Calu3 (cell line): ENCODE data around the gene ANKRD16. TPM values are rescaled to one million over a fixed set of nuclear protein-coding genes. Genes with fewer than 3 reads are reported as not detected.

Experiments
- Bru-seq: library from RNA; stranded (reverse); fragments of 400-500 nt; gene quantifications from one replicate; lab custom pipeline; 2021; lab: Mats Ljungman, UMichigan
- BruChase-seq, 2 experiments: library from RNA; stranded (reverse); fragments of 400-500 nt; gene quantifications; one replicate each; lab custom pipeline; 2021; lab: Mats Ljungman, UMichigan
- BruUV-seq: library from RNA; stranded (reverse); fragments of 400-500 nt; replicated peaks from 2 replicates; lab custom pipeline; 2021; lab: Mats Ljungman, UMichigan
- CTCF ChIA-PET: fragments of 300-600 bp; sonication (Branson Sonifier 250); formaldehyde crosslinking; loops from one replicate; lab custom pipeline; 2022; ENCODE audit warnings: antibody characterized with exemption; lab: Charles Lee
- DNase-seq: peaks from one replicate; pipeline ENCODE4 v3.0.0; 2022
- H3K27ac Mint-ChIP-seq: one replicate; pipeline ENCODE4 v1.8.0; 2022; ENCODE audit warnings: mixed read lengths; ENCODE audit not compliant: unreplicated experiment
- H3K27me3 Mint-ChIP-seq: one replicate; pipeline ENCODE4 v1.8.0; 2022; ENCODE audit warnings: mixed read lengths; ENCODE audit not compliant: unreplicated experiment
- H3K36me3 Mint-ChIP-seq: one replicate; pipeline ENCODE4 v1.8.0; 2022; ENCODE audit warnings: mild to moderate bottlenecking, moderate library complexity, mixed read lengths; ENCODE audit not compliant: insufficient read depth, unreplicated experiment
- H3K4me1 Mint-ChIP-seq: one replicate; pipeline ENCODE4 v1.8.0; 2022; ENCODE audit warnings: mild to moderate bottlenecking, low read depth, mixed read lengths; ENCODE audit not compliant: unreplicated experiment
- H3K4me3 Mint-ChIP-seq: one replicate; pipeline ENCODE4 v1.8.0; 2022; ENCODE audit warnings: mild to moderate bottlenecking, low read depth, moderate library complexity, mixed read lengths; ENCODE audit not compliant: unreplicated experiment
- H3K9me3 Mint-ChIP-seq: one replicate; pipeline ENCODE4 v1.8.0; 2022; ENCODE audit warnings: low read depth, mixed read lengths; ENCODE audit not compliant: unreplicated experiment
- CTCF ChIP-seq: fragments of 200-600 bp; IDR thresholded peaks from one replicate; pipeline ENCODE4 v1.8.0; 2022; ENCODE audit warnings: antibody characterized with exemption; ENCODE audit not compliant: unreplicated experiment
- intact Hi-C: fragments of 100-400 bp; cut with micrococcal nuclease; formaldehyde crosslinking; loops from one replicate; pipeline ENCODE4 v1.10.0; 2022; ENCODE audit not compliant: unreplicated experiment
- long read RNA-seq: library from polyadenylated mRNA; stranded (forward); transcript quantifications from one replicate; pipeline ENCODE4 v2.0.0, GENCODE V29; 2022
- total RNA-seq: library from RNA; stranded (reverse); gene quantifications from 2 replicates; pipeline ENCODE4 v1.2.3, GENCODE V29; 2022

ANKRD16 gene
- 7.7 and 8.7 TPM in 2 replicates for total RNA-seq
- percentile 52 among the genes with signal in this experiment for Bru-seq, nascent RNA
- percentile 59 among the genes with signal in this experiment for BruChase-seq, experiment 1, labeled RNA remaining after a 6-hour chase
- BruChase-seq, experiment 2, labeled RNA remaining after a 2-hour chase: percentile 65 among the genes with signal in this experiment
- long read RNA-seq, transcript ANKRD16-202 (7 exons, 1,646 nt): major isoform, 8 of 15 reads
- long read RNA-seq, partial matches to known transcripts: 0 of 15 reads
- long read RNA-seq, other reads (novel, unspliced or antisense): 6 of 15 reads

- DNase-seq: peak; percentile 97
- BruUV-seq: no TSS peak
- Mint-ChIP-seq H3K27ac (peak within 1 kb of the TSS; percentile 81), H3K4me1 (peaks cover 41% of the 10 kb centered on the region), H3K9me3 (no peaks in the 10 kb centered on the region), H3K36me3 (peaks cover 49% of the 10 kb centered on the region), H3K4me3 (peak within 1 kb of the TSS; percentile 82), H3K27me3 (no peaks in the 10 kb centered on the region)
- CTCF ChIA-PET: interaction anchor here (0.6 to 1.5 kb wide), 9 partner anchors 13 to 343 kb away, joined by 3 to 5 read pairs (median 4); no protein-coding TSS in a partner anchor
- intact Hi-C loops: no loop called here
- TF ChIP-seq CTCF: no peak
Observed at GRCh38 chr10:5889624-5890451, at the start of gene ANKRD16, which contains the start of gene FBH1. Gene ANKRD16 (minus strand): TSS chr10:5889893. CDS start chr10:5889354, 539 bp downstream. Gene FBH1 (plus strand): TSS chr10:5890243. CDS start chr10:5890346, 103 bp downstream.

GRCh38 chr10:5938291-5938690, 48.6 kb upstream of the ANKRD16 start:
- peaks cover 2% of the 10 kb centered on the region for H3K4me1 Mint-ChIP-seq
- H3K9me3 Mint-ChIP-seq: no peaks in the 10 kb centered on the region
- H3K4me3 Mint-ChIP-seq: no peak overlapping the region
- no peaks in the 10 kb centered on the region for H3K27me3 Mint-ChIP-seq
- intact Hi-C loops: no loop called here
- DNase-seq: no peak
- CTCF ChIA-PET: no interaction called here
- H3K36me3 Mint-ChIP-seq: peaks cover 4% of the 10 kb centered on the region
- H3K27ac Mint-ChIP-seq: peak overlapping the region; percentile 24
- TF ChIP-seq CTCF: no peak
- BruUV-seq: no TSS peak

GRCh38 chr10:5937016-5937415, 47.3 kb upstream of the ANKRD16 start:
- CTCF ChIA-PET: no interaction called here
- no peak for TF ChIP-seq CTCF
- H3K4me3 Mint-ChIP-seq: no peak overlapping the region
- H3K9me3 Mint-ChIP-seq: no peaks in the 10 kb centered on the region
- TSS peak; percentile 37 for BruUV-seq
- intact Hi-C loops: no loop called here
- no peak for DNase-seq
- H3K27ac Mint-ChIP-seq: no peak overlapping the region
- H3K27me3 Mint-ChIP-seq: no peaks in the 10 kb centered on the region
- H3K36me3 Mint-ChIP-seq: peaks cover 4% of the 10 kb centered on the region
- no peaks in the 10 kb centered on the region for H3K4me1 Mint-ChIP-seq

- CTCF ChIA-PET: no interaction called here
- H3K4me3 Mint-ChIP-seq: no peak overlapping the region
- no TSS peak for BruUV-seq
- no peaks in the 10 kb centered on the region for H3K4me1 Mint-ChIP-seq
- H3K27me3 Mint-ChIP-seq: no peaks in the 10 kb centered on the region
- H3K36me3 Mint-ChIP-seq: peaks cover 4% of the 10 kb centered on the region
- no peak for TF ChIP-seq CTCF
- H3K9me3 Mint-ChIP-seq: no peaks in the 10 kb centered on the region
- intact Hi-C loops: no loop called here
- DNase-seq: no peak
- H3K27ac Mint-ChIP-seq: no peak overlapping the region
Observed at GRCh38 chr10:5935628-5936027, 45.9 kb upstream of the ANKRD16 start.
